ENCODE measurements around the gene NLGN1. TPM values are rescaled to one million over a fixed set of nuclear protein-coding genes. Genes with fewer than 3 reads are reported as not detected.

NLGN1 gene
- total and polyA plus RNA-seq, 9 of the 15 experiments (the other 6 are each of a cell fraction or from before 2014, with no cell fraction given): under 0.01 to 0.01 TPM; not detected in 7

DNA sequence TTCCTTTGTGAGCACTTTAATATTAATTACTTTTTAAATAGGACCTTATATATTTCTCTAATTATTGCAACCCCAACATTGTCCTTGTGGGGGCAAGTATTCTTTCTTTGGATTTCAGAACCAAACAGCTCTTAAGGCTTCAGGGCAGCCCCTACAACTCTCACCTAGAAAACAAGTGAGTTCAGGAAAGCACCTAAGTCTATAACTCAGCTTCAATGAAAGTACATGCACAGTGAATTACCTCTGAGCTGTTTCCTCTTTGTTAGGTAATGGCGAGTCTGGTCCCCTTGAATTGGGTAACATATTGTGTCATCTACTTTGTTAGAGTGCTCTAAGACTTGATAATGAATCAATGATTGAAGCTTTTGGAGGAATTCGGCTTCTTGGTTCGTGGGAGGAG, 545.7 kb downstream of the NLGN1 start:
- intact Hi-C loops (cut with micrococcal nuclease): no loop called here
- POLR2A ChIA-PET: no interaction called here

DNA sequence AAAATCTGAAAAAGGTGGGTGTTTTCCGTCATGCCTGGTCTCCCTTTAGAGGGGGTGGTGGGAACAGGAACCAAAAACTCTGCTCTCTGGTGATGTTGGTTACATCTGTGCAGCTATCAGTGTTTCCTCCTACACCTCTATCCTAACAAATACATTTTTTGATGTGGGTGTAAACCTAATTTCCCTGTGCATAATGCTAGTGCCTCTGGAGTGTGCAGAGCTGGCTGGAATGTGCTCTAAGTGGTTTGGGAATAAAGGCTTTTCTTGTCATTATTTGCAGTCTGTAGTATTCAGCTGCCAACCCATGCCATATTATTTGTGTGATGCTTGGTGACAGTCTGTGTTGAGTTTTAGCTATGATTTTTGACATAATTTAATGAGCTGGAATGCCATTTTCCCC, 547.6 kb downstream of the NLGN1 start:
- intact Hi-C loops (cut with micrococcal nuclease) (no loop called here), in situ Hi-C loops (cut with MboI) (no loop called here)
- DNase-seq (ENCODE audit: extremely low read depth in 1 of 4, low spot score in 3 of 4): no peak
- H3K9me3 ChIP-seq (replicated peaks; ENCODE audit: control insufficient read depth, insufficient read depth, low read depth, low read length): no peaks in the 10 kb centered on the region
- ChIA-PET POLR2A (no interaction called here), CTCF (ENCODE audit: low intra/inter-chr PET ratio) (no interaction called here)
- BruUV-seq (replicated peaks): no TSS peak
- H4K20me1 ChIP-seq (replicated peaks; ENCODE audit: control insufficient read depth, insufficient read depth, low read length): no peaks in the 10 kb centered on the region
- H3K27me3 ChIP-seq (ENCODE audit: control insufficient read depth in 2 of 2, insufficient read depth in 2 of 2, low read length in 2 of 2): no peaks in the 10 kb centered on the region
- no peaks in the 10 kb centered on the region for H3K36me3 ChIP-seq (ENCODE audit: control insufficient read depth, insufficient read depth, low read length)
- FAIRE-seq: no peak
- no peak overlapping the region for H3K9ac ChIP-seq (ENCODE audit: insufficient read depth in 1 of 2, low read depth in 2 of 2, low read length in 2 of 2)
- H3K4me3 ChIP-seq: no peak overlapping the region
- H3K79me2 ChIP-seq (ENCODE audit: control insufficient read depth, insufficient read depth, low read length): no peaks in the 10 kb centered on the region
- ATAC-seq: no peak
- no peaks in the 10 kb centered on the region for H3K4me1 ChIP-seq (replicated peaks in 1 of 2; ENCODE audit: control insufficient read depth in 2 of 2, insufficient read depth in 2 of 2, low read length in 2 of 2)
- H3K9me1 ChIP-seq (ENCODE audit: control insufficient read depth, insufficient read depth, low read length): no peaks in the 10 kb centered on the region
- H2AFZ ChIP-seq (ENCODE audit: low read depth, low read length): no peak overlapping the region
- WGBS (ENCODE audit: insufficient coverage, low coverage, missing lambda C conversion rate): 0% methylated on average over 1 of the region's 1 CpG
- H3K27ac ChIP-seq (ENCODE audit: extremely low read depth, low read depth, low read length): no peak overlapping the region
- no peak overlapping the region for H3K4me2 ChIP-seq (ENCODE audit: insufficient read depth, low read length)
- TF ChIP-seq KDM1A (IDR thresholded peaks at IDR 0.05) (no peak), NCOA6 (IDR thresholded peaks at IDR 0.05) (no peak), POLR2B (IDR thresholded peaks at IDR 0.05; ENCODE audit: low read depth, partially characterized antibody) (no peak), SNRNP70 (optimal IDR thresholded peaks at IDR 0.05; ENCODE audit: low read depth, low read length) (no peak), ZNF197 (CRISPR knock-in tag; IDR thresholded peaks at IDR 0.05; ENCODE audit: low read depth) (no peak), ZNF274 (IDR thresholded peaks at IDR 0.05; ENCODE audit: borderline replicate concordance, low read depth, low read length) (no peak), RHOXF2B (CRISPR knock-in tag; conservative IDR thresholded peaks at IDR 0.05) (no peak), PCBP1 (IDR thresholded peaks at IDR 0.05; ENCODE audit: low read depth, low read length, poor library complexity, severe bottlenecking) (no peak), ZNF586 (CRISPR knock-in tag; conservative IDR thresholded peaks at IDR 0.05) (no peak), MCM3 (IDR thresholded peaks at IDR 0.05) (no peak), EP300 (IDR thresholded peaks at IDR 0.05; ENCODE audit: low read length) (no peak)
- TF ChIP-seq, protein P1, sequence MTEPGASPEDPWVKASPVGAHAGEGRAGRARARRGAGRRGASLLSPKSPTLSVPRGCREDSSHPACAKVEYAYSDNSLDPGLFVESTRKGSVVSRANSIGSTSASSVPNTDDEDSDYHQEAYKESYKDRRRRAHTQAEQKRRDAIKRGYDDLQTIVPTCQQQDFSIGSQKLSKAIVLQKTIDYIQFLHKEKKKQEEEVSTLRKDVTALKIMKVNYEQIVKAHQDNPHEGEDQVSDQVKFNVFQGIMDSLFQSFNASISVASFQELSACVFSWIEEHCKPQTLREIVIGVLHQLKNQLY (CRISPR knock-in tag; conservative IDR thresholded peaks at IDR 0.05): no peak
- TF ChIP-seq, protein P2, sequence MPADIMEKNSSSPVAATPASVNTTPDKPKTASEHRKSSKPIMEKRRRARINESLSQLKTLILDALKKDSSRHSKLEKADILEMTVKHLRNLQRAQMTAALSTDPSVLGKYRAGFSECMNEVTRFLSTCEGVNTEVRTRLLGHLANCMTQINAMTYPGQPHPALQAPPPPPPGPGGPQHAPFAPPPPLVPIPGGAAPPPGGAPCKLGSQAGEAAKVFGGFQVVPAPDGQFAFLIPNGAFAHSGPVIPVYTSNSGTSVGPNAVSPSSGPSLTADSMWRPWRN (IDR thresholded peaks at IDR 0.05; ENCODE audit: low read depth): no peak

More for the DNA sequence above, 545.7 kb downstream of the NLGN1 start:
- DNase-seq (ENCODE audit: extremely low read depth in 1 of 4, low spot score in 3 of 4) (no peak), ATAC-seq (no peak), FAIRE-seq (no peak)
- Histone ChIP-seq H3K9ac (ENCODE audit: insufficient read depth in 1 of 2, low read depth in 2 of 2, low read length in 2 of 2) (no peak overlapping the region), H3K4me2 (ENCODE audit: insufficient read depth, low read length) (no peak overlapping the region), H3K9me3 (replicated peaks; ENCODE audit: control insufficient read depth, insufficient read depth, low read depth, low read length) (no peaks in the 10 kb centered on the region), H3K36me3 (ENCODE audit: control insufficient read depth, insufficient read depth, low read length) (no peaks in the 10 kb centered on the region), H3K4me3 (no peak overlapping the region), H3K27ac (ENCODE audit: extremely low read depth, low read depth, low read length) (no peak overlapping the region), H4K20me1 (replicated peaks; ENCODE audit: control insufficient read depth, insufficient read depth, low read length) (no peaks in the 10 kb centered on the region), H3K79me2 (ENCODE audit: control insufficient read depth, insufficient read depth, low read length) (no peaks in the 10 kb centered on the region), H3K27me3 (ENCODE audit: control insufficient read depth in 2 of 2, insufficient read depth in 2 of 2, low read length in 2 of 2) (no peaks in the 10 kb centered on the region), H3K4me1 (replicated peaks in 1 of 2; ENCODE audit: control insufficient read depth in 2 of 2, insufficient read depth in 2 of 2, low read length in 2 of 2) (no peaks in the 10 kb centered on the region), H3K9me1 (ENCODE audit: control insufficient read depth, insufficient read depth, low read length) (no peaks in the 10 kb centered on the region), H2AFZ (ENCODE audit: low read depth, low read length) (no peak overlapping the region)
- no peak for TF ChIP-seq BRF1 (IDR thresholded peaks at IDR 0.05; ENCODE audit: borderline replicate concordance, extremely low read depth, insufficient read length)
- TF ChIP-seq, protein P3, sequence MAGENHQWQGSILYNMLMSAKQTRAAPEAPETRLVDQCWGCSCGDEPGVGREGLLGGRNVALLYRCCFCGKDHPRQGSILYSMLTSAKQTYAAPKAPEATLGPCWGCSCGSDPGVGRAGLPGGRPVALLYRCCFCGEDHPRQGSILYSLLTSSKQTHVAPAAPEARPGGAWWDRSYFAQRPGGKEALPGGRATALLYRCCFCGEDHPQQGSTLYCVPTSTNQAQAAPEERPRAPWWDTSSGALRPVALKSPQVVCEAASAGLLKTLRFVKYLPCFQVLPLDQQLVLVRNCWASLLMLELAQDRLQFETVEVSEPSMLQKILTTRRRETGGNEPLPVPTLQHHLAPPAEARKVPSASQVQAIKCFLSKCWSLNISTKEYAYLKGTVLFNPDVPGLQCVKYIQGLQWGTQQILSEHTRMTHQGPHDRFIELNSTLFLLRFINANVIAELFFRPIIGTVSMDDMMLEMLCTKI (IDR thresholded peaks at IDR 0.05; ENCODE audit: partially characterized antibody): no peak
- TF ChIP-seq MTA1 (IDR thresholded peaks at IDR 0.05; ENCODE audit: borderline replicate concordance): no peak
- CTCF ChIA-PET (ENCODE audit: low intra/inter-chr PET ratio): no interaction called here
- in situ Hi-C loops (cut with MboI): no loop called here
- 0% methylated on average over 2 of the region's 3 CpGs for WGBS (ENCODE audit: insufficient coverage, low coverage, missing lambda C conversion rate)
- BruUV-seq (replicated peaks): no TSS peak
